ENCODE data around the gene ZFYVE26.

ZFYVE26 gene

DNA sequence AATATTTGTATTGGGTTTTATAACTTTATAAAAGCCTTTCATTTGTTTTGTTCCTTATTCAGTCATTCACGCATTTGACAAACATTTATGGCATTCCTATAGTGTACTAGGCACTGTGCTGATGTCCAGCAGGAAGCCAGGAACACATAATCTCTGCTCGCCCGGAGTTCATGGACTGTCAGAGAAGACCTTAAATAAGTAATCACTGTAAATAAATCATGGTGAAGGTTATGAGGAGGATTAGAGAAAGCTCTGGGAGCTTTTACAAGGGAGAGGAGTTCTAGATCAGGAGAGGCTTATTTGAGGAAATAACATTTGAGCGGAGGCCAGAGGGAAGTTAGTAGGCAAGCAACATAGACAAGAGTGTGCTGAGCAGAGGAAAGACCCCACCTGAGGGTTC lies 119.4 kb downstream of the ZFYVE26 start:
- DNase-seq (ENCODE audit: insufficient read length) (no peak), FAIRE-seq (no peak)
- TF ChIP-seq POLR2A (IDR thresholded peaks at IDR 0.05; ENCODE audit: low read depth, low read length) (no peak), TAF1 (IDR thresholded peaks at IDR 0.05; ENCODE audit: borderline replicate concordance, low read depth, low read length) (no peak), POLR2AphosphoS5 (IDR thresholded peaks at IDR 0.05; ENCODE audit: low read depth, low read length) (no peak)

Measured in GM12892 (cell line).